Activated CD8-positive, alpha-beta memory T cell treated with anti-CD3 and anti-CD28 coated beads for 24 hours (primary cell): ENCODE data around the gene LCAT.
"Not testable (repeated sequence)": the region's sequence is repeated elsewhere in the genome, so short reads cannot be mapped to it uniquely, and the experiment has no call there.

Source experiments
- DNase-seq: peaks from one replicate; pipeline ENCODE4 v3.0.0-alpha.2; 2020

LCAT gene

GRCh38 chr16:67931712-67932461 lies 12.0 kb downstream of the LCAT start, which contains the start of gene CTRL:
Gene CTRL, minus strand, starts transcription at chr16:67931862. Its CDS starts 10 bp downstream, at chr16:67931852.
- no peak for DNase-seq

- DNase-seq, result no peak
These were observed 13.2 kb downstream of the LCAT start for GRCh38 chr16:67930678-67931211.

- no peak for DNase-seq
These were observed 13.7 kb downstream of the LCAT start for GRCh38 chr16:67930191-67930590.

- peak; percentile 90 for DNase-seq
These were observed 15.2 kb downstream of the LCAT start for GRCh38 chr16:67928561-67929364.

- no peak for DNase-seq
These were observed 15.8 kb downstream of the LCAT start for GRCh38 chr16:67928147-67928546.

DNA sequence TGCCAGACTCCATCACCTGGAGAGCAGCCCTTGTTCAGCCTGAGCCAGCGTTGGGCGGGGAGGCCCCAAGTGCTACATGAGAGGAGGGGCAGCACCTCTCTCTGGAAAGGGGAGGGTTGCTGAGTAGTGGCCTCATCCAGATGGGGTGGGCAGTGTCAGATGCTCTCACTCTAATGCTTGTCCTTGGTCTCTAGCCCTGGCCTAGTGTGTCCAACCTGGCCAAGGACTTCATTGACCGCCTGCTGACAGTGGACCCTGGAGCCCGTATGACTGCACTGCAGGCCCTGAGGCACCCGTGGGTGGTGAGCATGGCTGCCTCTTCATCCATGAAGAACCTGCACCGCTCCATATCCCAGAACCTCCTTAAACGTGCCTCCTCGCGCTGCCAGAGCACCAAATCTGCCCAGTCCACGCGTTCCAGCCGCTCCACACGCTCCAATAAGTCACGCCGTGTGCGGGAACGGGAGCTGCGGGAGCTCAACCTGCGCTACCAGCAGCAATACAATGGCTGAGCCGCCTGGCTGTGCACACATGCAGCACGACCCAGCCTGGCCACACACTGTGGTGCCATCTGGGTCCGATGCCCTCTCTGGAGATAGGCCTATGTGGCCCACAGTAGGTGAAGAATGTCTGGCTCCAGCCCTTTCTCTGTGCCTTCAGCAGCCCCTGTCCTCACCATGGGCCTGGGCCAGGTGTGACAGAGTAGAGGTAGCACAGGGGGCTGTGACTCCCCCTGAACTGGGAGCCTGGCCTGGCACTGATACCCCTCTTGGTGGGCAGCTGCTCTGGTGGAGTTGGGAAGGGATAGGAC lies 16.6 kb downstream of the LCAT start:
- no peak for DNase-seq

GRCh38 chr16:67926181-67926750 lies 17.7 kb downstream of the LCAT start:
- DNase-seq, result no peak

DNA sequence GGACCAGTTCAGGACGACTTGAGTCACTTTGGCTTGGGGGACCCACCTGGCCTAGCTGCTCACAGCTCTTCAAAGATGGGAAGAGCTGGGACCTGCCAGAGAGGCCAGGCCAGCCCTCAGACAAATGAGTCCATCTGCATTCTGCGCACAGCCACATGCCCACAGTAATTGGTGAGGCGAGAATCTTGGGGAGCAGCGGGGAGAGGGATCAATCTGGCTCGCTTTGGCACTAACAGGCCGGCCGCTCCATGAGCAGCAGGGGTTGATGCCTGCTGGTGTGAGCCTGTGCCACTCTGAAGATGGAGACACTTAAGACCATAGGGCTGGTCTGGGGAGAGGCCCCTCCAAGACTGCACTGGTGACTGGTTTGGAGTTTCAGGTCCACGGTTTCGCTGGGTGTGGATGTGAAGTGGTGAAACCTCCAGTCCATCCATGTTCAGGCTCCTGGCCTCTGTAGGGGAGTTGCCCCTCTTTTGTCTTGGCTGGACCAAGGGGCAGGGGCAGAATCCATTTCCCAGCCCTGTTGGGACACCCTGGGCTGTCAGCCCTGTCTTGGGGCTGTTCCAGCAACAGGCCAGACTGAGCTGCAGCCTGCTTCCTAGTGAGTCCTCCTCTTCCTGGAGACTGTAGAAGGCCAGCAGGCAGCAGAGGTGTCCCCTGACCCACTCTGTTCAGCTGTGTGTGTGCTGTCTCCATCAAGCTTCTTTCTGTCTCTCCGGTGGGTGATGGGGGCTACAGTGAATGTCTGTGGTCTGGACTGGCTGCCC lies 19.6 kb downstream of the LCAT start:
- DNase-seq, result no peak

GRCh38 chr16:67923414-67924116 lies 20.4 kb downstream of the LCAT start:
- no peak for DNase-seq

DNA sequence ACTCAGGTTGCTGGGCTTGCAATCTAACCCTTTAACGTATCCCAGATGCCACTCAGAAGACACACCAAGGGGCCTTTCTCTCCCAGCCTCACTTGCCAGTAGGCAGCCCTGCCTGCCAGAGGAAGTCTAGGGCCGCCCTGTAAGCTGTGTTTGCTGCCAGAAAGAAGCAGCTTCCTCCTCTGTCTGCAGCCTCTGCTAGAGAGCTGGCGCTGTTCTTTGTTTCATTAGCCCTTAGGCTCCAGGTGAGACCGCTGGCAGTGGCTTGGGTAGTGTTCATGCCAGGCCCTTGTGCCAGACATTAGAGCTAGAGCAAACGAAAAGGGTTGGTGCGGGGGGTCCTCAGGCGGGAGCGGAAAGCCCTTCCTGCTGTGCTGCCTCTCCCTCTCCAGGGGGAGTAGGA lies 21.2 kb downstream of the LCAT start:
- no peak for DNase-seq

GRCh38 chr16:67922221-67922620 lies 21.7 kb downstream of the LCAT start:
- DNase-seq, result no peak

DNA sequence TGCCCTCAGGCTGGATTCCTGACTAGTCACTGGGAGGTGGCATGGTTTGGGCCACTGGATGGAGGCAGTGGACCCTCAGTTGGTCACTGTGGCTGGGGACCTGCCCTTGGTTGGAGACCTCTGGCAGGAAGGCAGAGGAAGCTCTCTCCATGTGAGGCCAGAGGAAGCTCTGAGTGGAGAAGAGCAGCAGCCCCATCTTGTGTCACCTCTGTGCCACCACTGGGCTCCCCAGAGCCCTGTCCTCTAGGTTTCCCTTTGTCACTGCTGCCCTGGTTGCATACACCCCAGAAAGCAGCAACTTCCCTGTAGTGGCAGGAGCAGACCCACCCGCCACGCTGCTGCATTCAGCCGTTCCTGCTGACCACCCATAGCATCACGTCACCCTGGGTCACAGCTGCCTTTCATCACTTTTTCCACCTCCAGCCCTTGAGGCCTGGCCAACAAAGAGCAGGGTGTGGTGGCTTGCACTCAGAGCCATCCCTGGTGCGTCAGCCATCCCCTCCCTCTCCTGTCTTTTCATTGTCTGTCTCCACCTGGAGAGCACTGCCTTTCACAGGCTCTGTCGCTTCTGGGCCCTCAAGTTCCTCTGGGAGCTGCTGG lies 24.2 kb downstream of the LCAT start:
- DNase-seq, result no peak

DNA sequence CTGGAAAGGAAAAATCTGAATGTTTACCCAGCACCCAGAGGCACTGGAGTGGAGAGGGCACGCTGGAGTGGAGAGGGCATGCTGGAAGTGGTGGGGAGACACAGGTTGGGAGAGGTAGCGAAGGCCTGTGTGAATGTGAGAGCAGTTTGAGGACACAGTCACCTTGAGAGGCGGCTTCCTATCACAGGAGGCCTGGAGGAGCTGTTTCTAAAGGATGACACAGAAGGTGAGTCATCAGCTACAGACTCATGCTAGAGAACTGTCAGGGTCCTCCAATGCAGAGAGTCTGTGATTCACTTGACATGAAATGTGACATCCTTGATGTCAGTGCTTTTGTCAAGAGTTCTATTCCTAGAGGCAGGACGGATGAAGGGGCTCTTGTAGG lies 26.1 kb downstream of the LCAT start:
- DNase-seq, result no peak

DNA sequence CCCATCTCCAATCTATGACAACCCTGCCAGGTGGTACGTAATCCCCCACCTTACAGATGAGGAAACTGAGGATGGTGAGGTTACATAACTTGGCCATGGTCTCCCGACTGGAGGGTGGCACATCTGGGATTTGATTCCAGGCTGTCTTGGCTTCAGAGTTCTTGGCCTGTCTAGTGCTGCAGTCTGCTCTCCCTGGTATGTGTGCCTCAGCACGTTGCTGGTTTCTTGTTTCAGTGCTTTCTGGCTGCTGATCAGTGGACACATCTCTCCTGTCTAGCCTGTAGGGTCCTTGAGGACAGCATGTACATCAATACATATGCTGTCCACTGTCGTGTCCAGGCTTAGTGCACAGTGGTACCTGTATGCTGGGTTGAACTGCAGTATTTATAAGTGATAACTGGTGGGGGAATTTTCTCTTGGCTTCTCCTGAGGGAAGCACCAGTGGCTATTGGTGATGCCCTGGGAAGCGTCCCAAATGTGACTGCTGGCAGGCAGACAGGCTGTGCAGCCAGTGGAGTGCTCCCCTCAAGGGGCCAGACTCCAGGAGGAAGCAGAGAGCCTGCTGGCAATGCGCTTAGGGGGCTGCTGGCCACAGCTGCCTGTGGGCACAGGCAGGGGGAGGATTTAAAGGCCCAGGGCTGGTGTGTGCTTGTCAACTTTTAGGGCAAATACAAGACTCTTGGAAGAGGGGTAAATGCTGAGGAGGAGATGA lies 26.6 kb downstream of the LCAT start:
- no peak for DNase-seq

GRCh38 chr16:67915831-67916723 lies 27.8 kb downstream of the LCAT start:
- no peak for DNase-seq

DNA sequence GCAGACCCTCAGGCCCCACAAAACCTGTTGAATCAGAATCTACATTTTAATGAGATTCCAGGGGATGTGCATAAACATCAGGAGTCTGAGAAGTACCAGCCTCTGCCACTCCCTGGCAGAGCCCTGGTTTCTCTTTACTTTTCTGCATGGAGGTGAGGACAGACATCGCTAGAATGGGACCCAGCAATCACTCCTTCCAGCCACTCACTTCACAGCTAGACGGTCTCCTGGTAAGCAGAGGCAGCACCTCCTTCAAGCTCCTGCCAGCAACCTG lies 28.5 kb downstream of the LCAT start:
- not testable (repeated sequence) for DNase-seq

GRCh38 chr16:67914758-67915495 lies 29.0 kb downstream of the LCAT start:
- DNase-seq, result no peak

DNA sequence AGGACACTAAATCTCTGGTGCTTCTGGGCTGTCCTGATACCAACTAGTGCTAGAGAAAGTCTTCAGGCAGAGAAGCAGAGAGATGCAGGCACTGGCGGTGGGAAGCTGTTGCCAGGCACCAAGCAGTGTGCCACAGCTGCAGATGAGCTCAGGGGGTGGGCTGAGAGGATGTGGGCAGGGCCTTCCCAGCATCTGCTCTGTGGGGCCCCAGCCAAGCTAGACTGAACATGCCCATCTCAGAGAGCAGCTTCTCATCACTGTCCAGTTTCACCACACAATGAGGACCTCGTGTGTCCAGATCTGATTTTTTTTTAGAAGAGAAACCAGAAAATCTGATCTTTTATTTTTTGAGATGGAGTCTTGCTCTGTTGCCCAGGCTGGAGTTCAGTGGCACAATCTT lies 33.8 kb downstream of the LCAT start:
- DNase-seq, result no peak
